ENCODE measurements around the gene ANXA7. TPM values are rescaled to one million over a fixed set of nuclear protein-coding genes. Genes with fewer than 3 reads are reported as not detected.

Gene ANXA7
- total RNA-seq, 4 donors from 2014 or later = 12.3 to 110 (median 64.1) TPM

GRCh38 chr10:73357821-73358220, 56.0 kb downstream of the ANXA7 start:
- peak overlapping the region in 3 of 4 donors; percentile 65 to 82 (median 75) for H3K27ac ChIP-seq
- H3K9me3 ChIP-seq = no peaks in the 10 kb centered on the region
- 42 to 45% methylated on average over 5 of the region's 5 CpGs for WGBS, 2 donors (ENCODE audit: low coverage in 1 of 2)

GRCh38 chr10:73357166-73357565, 56.7 kb downstream of the ANXA7 start:
- Histone ChIP-seq H3K9me3 (no peaks in the 10 kb centered on the region), H3K4me1 (peaks cover 0 to 12% (median 9%) of the 10 kb centered on the region in 4 donors), H3K4me3 (no peak overlapping the region), H3K27me3 (no peaks in the 10 kb centered on the region), H3K27ac (no peak overlapping the region), H3K36me3 (no peaks in the 10 kb centered on the region)
- DNase-seq = no peak
- in situ Hi-C loops (cut with MboI; ENCODE audit: low pct_ligation_motif_present in 1 of 4, low pct_unique_long_range_greater_than_20kb in 1 of 4, low sequenced_read_pairs in 3 of 4) = no loop called here
- intact Hi-C loops (cut with DNase I; ENCODE audit: low total_unique reads) = no loop called here
- no peak for TF ChIP-seq POLR2AphosphoS5 (IDR thresholded peaks at IDR 0.05)
- TF ChIP-seq CTCF (IDR thresholded peaks at IDR 0.05) = no peak
- TF ChIP-seq EP300 (IDR thresholded peaks at IDR 0.05; ENCODE audit: low read depth) = no peak
- no peak for TF ChIP-seq POLR2A (IDR thresholded peaks at IDR 0.05)
- 64 to 74% methylated on average over 4 of the region's 4 CpGs for WGBS, 2 donors (ENCODE audit: low coverage in 1 of 2)

More at GRCh38 chr10:73357821-73358220, 56.0 kb downstream of the ANXA7 start:
- Histone ChIP-seq H3K4me1 (peaks cover 0 to 12% (median 9%) of the 10 kb centered on the region in 4 donors), H3K27me3 (no peaks in the 10 kb centered on the region), H3K4me3 (peak overlapping the region; percentile 58 to 91 (median 76)), H3K36me3 (no peaks in the 10 kb centered on the region)
- no peak for TF ChIP-seq CTCF (IDR thresholded peaks at IDR 0.05)
- TF ChIP-seq POLR2AphosphoS5 (IDR thresholded peaks at IDR 0.05) = no peak
- no peak for DNase-seq
- intact Hi-C loops (cut with DNase I; ENCODE audit: low total_unique reads) = no loop called here
- in situ Hi-C loops (cut with MboI; ENCODE audit: low pct_ligation_motif_present in 1 of 4, low pct_unique_long_range_greater_than_20kb in 1 of 4, low sequenced_read_pairs in 3 of 4) = no loop called here

GRCh38 chr10:73344269-73344668, 69.6 kb downstream of the ANXA7 start:
- no peaks in the 10 kb centered on the region for H3K27me3 ChIP-seq
- TF ChIP-seq EP300 (IDR thresholded peaks at IDR 0.05; ENCODE audit: low read depth) (no peak), POLR2A (IDR thresholded peaks at IDR 0.05) (no peak), CTCF (IDR thresholded peaks at IDR 0.05) (no peak), POLR2AphosphoS5 (IDR thresholded peaks at IDR 0.05) (no peak)
- WGBS, 2 donors (ENCODE audit: low coverage in 1 of 2) = 78 to 100% methylated on average over 1 of the region's 1 CpG
- no peak overlapping the region for H3K27ac ChIP-seq
- no peaks in the 10 kb centered on the region for H3K4me1 ChIP-seq
- in situ Hi-C loops (cut with MboI; ENCODE audit: low pct_ligation_motif_present in 1 of 4, low pct_unique_long_range_greater_than_20kb in 1 of 4, low sequenced_read_pairs in 3 of 4) (no loop called here), intact Hi-C loops (cut with DNase I; ENCODE audit: low total_unique reads) (no loop called here)
- H3K9me3 ChIP-seq = no peaks in the 10 kb centered on the region
- H3K36me3 ChIP-seq = no peaks in the 10 kb centered on the region
- no peak overlapping the region for H3K4me3 ChIP-seq
- DNase-seq = no peak

GRCh38 chr10:73340121-73340520, 73.7 kb downstream of the ANXA7 start:
- no peaks in the 10 kb centered on the region for H3K4me1 ChIP-seq
- intact Hi-C loops (cut with DNase I; ENCODE audit: low total_unique reads) = no loop called here
- no peak for DNase-seq
- H3K4me3 ChIP-seq = no peak overlapping the region
- H3K36me3 ChIP-seq = no peaks in the 10 kb centered on the region
- TF ChIP-seq CTCF (IDR thresholded peaks at IDR 0.05) (no peak), POLR2AphosphoS5 (IDR thresholded peaks at IDR 0.05) (no peak), POLR2A (IDR thresholded peaks at IDR 0.05) (no peak), EP300 (IDR thresholded peaks at IDR 0.05; ENCODE audit: low read depth) (no peak)
- WGBS, 2 donors (ENCODE audit: low coverage in 1 of 2) = 85% methylated on average over 3 of the region's 3 CpGs; no CpG with 5 or more reads in 1 of the 2 donors
- H3K27me3 ChIP-seq = no peaks in the 10 kb centered on the region
- in situ Hi-C loops (cut with MboI; ENCODE audit: low pct_ligation_motif_present in 1 of 4, low pct_unique_long_range_greater_than_20kb in 1 of 4, low sequenced_read_pairs in 3 of 4) = no loop called here
- H3K9me3 ChIP-seq = no peaks in the 10 kb centered on the region
- H3K27ac ChIP-seq = no peak overlapping the region
